SK-N-SH treated with all-trans-retinoic acid at 6 μM for 48 hours (cell line): ENCODE measurements around the gene ALG8.

ENCODE experiments used
- ATAC-seq: fragments of 200-7000 bp; cut with Tn5 transposase; 3 replicates; pipeline ENCODE4 v1.9.1; 2020; ENCODE audit warnings: mild to moderate bottlenecking, moderate library complexity
- ARNTL ChIP-seq: fragments of 450-650 bp; formaldehyde crosslinking; IDR thresholded peaks from 2 replicates; pipeline ENCODE4 v1.5.0; 2020; ENCODE audit warnings: low read depth, mild to moderate bottlenecking, moderate library complexity, borderline replicate concordance
- BACH2 ChIP-seq: fragments of 250-450 bp; sonication (Bioruptor Pico); IDR thresholded peaks from 2 replicates; pipeline ENCODE4 v1.9.0; 2021; ENCODE audit warnings: mild to moderate bottlenecking, borderline replicate concordance
- CSDC2 ChIP-seq: fragments of 250-450 bp; sonication (Bioruptor Pico); IDR thresholded peaks from 2 replicates; pipeline ENCODE4 v1.5.0; 2020; ENCODE audit warnings: mild to moderate bottlenecking, moderate library complexity
- CSRNP3 ChIP-seq: fragments of 250-450 bp; sonication (Bioruptor Pico); IDR thresholded peaks from 2 replicates; pipeline ENCODE4 v1.5.1; 2021; ENCODE audit warnings: mild to moderate bottlenecking, moderate library complexity
- ESRRG ChIP-seq: fragments of 250-450 bp; sonication (Bioruptor Pico); IDR thresholded peaks from 2 replicates; pipeline ENCODE4 v1.6.1; 2021; ENCODE audit warnings: mild to moderate bottlenecking
- ISL1 ChIP-seq: fragments of 250-450 bp; sonication (Bioruptor Pico); IDR thresholded peaks from 2 replicates; pipeline ENCODE4 v2.1.2; 2022; ENCODE audit warnings: mild to moderate bottlenecking, moderate library complexity
- OSR1 ChIP-seq: fragments of 250-450 bp; sonication (Bioruptor Pico); IDR thresholded peaks from 2 replicates; pipeline ENCODE4 v1.8.0; 2022; ENCODE audit warnings: moderate library complexity, mild to moderate bottlenecking, inconsistent platforms
- PATZ1 ChIP-seq: fragments of 250-450 bp; sonication (Bioruptor Pico); IDR thresholded peaks from 2 replicates; pipeline ENCODE4 v1.8.0; 2020; ENCODE audit warnings: mild to moderate bottlenecking, moderate library complexity, borderline replicate concordance
- PPARA ChIP-seq: fragments of 250-450 bp; sonication (Bioruptor Pico); IDR thresholded peaks from 2 replicates; pipeline ENCODE4 v1.5.0; 2020; ENCODE audit warnings: mild to moderate bottlenecking, borderline replicate concordance
- RARB ChIP-seq: fragments of 250-450 bp; sonication (Bioruptor Pico); IDR thresholded peaks from 2 replicates; pipeline ENCODE4 v1.8.0; 2021; ENCODE audit warnings: mild to moderate bottlenecking, moderate library complexity
- SNAI2 ChIP-seq: fragments of 250-450 bp; sonication (Bioruptor Pico); IDR thresholded peaks from 2 replicates; pipeline ENCODE4 v1.5.0; 2020; ENCODE audit warnings: mild to moderate bottlenecking, moderate library complexity
- TCF4 ChIP-seq: fragments of 250-450 bp; sonication (Bioruptor Pico); IDR thresholded peaks from 2 replicates; pipeline ENCODE4 v1.8.0; 2021; ENCODE audit warnings: mild to moderate bottlenecking, moderate library complexity, borderline replicate concordance
- TOX ChIP-seq: fragments of 250-450 bp; sonication (Bioruptor Pico); IDR thresholded peaks from 2 replicates; pipeline ENCODE4 v1.8.0; 2021; ENCODE audit warnings: mild to moderate bottlenecking, moderate library complexity, borderline replicate concordance
- ZC3H10 ChIP-seq: fragments of 250-450 bp; sonication (Bioruptor Pico); IDR thresholded peaks from 2 replicates; pipeline ENCODE4 v1.5.1; 2021; ENCODE audit warnings: mild to moderate bottlenecking, moderate library complexity
- ZFP3 ChIP-seq: fragments of 250-450 bp; sonication (Bioruptor Pico); IDR thresholded peaks from 2 replicates; pipeline ENCODE4 v1.5.0; 2020; ENCODE audit warnings: mild to moderate bottlenecking, moderate library complexity
- ZFP30 ChIP-seq: fragments of 450-650 bp; formaldehyde crosslinking; IDR thresholded peaks from 2 replicates; pipeline ENCODE4 v1.5.0; 2022; ENCODE audit warnings: mild to moderate bottlenecking, moderate library complexity
- ZNF565 ChIP-seq: fragments of 450-650 bp; formaldehyde crosslinking; conservative IDR thresholded peaks from 2 replicates; pipeline ENCODE4 v1.5.0; 2020; ENCODE audit warnings: low read depth, mild to moderate bottlenecking, moderate library complexity
- ZNF70 ChIP-seq: fragments of 450-650 bp; formaldehyde crosslinking; IDR thresholded peaks from 2 replicates; pipeline ENCODE4 v1.5.0; 2020; ENCODE audit warnings: mild to moderate bottlenecking, moderate library complexity
- TF ChIP-seq, protein P1 (sequence below): fragments of 250-450 bp; sonication (Bioruptor Pico); IDR thresholded peaks from 2 replicates; pipeline ENCODE4 v1.5.1; 2020; ENCODE audit warnings: low read depth, mild to moderate bottlenecking, moderate library complexity
- TF ChIP-seq, protein P2 (sequence below): fragments of 250-450 bp; sonication (Bioruptor Pico); IDR thresholded peaks from 2 replicates; pipeline ENCODE4 v1.5.0; 2020; ENCODE audit warnings: mild to moderate bottlenecking, moderate library complexity
- TF ChIP-seq, protein P3 (sequence below): fragments of 250-450 bp; sonication (Bioruptor Pico); IDR thresholded peaks from 2 replicates; pipeline ENCODE4 v1.8.0; 2021; ENCODE audit warnings: low read depth, mild to moderate bottlenecking, moderate library complexity, borderline replicate concordance

Gene ALG8

GRCh38 chr11:78179459-78180071, 40.1 kb upstream of the ALG8 start:
- ATAC-seq, result no peak
- TF ChIP-seq ARNTL (CRISPR knock-in tag) (no peak), PATZ1 (no peak), ISL1 (CRISPR knock-in tag) (no peak), TOX (CRISPR knock-in tag) (no peak), ZFP30 (CRISPR knock-in tag) (no peak), SNAI2 (CRISPR knock-in tag) (no peak), BACH2 (CRISPR knock-in tag) (no peak), OSR1 (no peak), RARB (no peak), CSDC2 (CRISPR knock-in tag) (no peak), TCF4 (no peak), PPARA (CRISPR knock-in tag) (no peak), ZC3H10 (CRISPR knock-in tag) (no peak), ZNF70 (CRISPR knock-in tag) (no peak), CSRNP3 (CRISPR knock-in tag) (no peak), ZNF565 (CRISPR knock-in tag) (no peak)
- TF ChIP-seq, protein P1, sequence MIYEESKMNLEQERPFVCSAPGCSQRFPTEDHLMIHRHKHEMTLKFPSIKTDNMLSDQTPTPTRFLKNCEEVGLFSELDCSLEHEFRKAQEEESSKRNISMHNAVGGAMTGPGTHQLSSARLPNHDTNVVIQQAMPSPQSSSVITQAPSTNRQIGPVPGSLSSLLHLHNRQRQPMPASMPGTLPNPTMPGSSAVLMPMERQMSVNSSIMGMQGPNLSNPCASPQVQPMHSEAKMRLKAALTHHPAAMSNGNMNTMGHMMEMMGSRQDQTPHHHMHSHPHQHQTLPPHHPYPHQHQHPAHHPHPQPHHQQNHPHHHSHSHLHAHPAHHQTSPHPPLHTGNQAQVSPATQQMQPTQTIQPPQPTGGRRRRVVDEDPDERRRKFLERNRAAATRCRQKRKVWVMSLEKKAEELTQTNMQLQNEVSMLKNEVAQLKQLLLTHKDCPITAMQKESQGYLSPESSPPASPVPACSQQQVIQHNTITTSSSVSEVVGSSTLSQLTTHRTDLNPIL (CRISPR knock-in tag), result no peak
- TF ChIP-seq, protein P2, sequence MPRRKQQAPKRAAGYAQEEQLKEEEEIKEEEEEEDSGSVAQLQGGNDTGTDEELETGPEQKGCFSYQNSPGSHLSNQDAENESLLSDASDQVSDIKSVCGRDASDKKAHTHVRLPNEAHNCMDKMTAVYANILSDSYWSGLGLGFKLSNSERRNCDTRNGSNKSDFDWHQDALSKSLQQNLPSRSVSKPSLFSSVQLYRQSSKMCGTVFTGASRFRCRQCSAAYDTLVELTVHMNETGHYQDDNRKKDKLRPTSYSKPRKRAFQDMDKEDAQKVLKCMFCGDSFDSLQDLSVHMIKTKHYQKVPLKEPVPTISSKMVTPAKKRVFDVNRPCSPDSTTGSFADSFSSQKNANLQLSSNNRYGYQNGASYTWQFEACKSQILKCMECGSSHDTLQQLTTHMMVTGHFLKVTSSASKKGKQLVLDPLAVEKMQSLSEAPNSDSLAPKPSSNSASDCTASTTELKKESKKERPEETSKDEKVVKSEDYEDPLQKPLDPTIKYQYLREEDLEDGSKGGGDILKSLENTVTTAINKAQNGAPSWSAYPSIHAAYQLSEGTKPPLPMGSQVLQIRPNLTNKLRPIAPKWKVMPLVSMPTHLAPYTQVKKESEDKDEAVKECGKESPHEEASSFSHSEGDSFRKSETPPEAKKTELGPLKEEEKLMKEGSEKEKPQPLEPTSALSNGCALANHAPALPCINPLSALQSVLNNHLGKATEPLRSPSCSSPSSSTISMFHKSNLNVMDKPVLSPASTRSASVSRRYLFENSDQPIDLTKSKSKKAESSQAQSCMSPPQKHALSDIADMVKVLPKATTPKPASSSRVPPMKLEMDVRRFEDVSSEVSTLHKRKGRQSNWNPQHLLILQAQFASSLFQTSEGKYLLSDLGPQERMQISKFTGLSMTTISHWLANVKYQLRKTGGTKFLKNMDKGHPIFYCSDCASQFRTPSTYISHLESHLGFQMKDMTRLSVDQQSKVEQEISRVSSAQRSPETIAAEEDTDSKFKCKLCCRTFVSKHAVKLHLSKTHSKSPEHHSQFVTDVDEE (CRISPR knock-in tag), result no peak

DNA sequence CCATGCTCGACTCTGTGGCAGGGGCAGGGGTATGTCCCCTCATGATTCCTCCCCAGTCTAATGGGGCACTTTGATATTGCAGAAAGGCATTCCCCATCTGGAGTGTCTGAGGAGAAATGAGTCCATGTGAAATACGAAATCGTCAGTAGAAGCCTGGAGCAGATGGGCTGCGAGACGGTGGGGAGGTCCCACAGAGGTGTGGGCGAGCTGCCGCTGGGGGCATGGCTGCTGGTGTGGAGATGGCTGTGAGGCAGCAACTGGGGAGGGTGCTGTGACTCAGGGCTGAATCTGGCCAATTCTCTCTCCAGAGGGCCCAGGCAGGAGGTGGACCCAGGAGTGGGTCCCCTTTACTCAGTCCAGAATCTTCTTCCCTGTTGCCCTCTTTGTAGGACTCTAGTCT, 37.8 kb upstream of the ALG8 start:
- ATAC-seq, result no peak
- TF ChIP-seq ARNTL (CRISPR knock-in tag), result no peak
- TF ChIP-seq, protein P2 (CRISPR knock-in tag), result no peak
- TF ChIP-seq, protein P1 (CRISPR knock-in tag), result no peak
- no peak for TF ChIP-seq SNAI2 (CRISPR knock-in tag)
- no peak for TF ChIP-seq PATZ1
- TF ChIP-seq TOX (CRISPR knock-in tag), result no peak
- no peak for TF ChIP-seq ZNF565 (CRISPR knock-in tag)
- TF ChIP-seq CSRNP3 (CRISPR knock-in tag), result no peak
- TF ChIP-seq RARB, result no peak
- no peak for TF ChIP-seq ZNF70 (CRISPR knock-in tag)
- TF ChIP-seq, protein P3, sequence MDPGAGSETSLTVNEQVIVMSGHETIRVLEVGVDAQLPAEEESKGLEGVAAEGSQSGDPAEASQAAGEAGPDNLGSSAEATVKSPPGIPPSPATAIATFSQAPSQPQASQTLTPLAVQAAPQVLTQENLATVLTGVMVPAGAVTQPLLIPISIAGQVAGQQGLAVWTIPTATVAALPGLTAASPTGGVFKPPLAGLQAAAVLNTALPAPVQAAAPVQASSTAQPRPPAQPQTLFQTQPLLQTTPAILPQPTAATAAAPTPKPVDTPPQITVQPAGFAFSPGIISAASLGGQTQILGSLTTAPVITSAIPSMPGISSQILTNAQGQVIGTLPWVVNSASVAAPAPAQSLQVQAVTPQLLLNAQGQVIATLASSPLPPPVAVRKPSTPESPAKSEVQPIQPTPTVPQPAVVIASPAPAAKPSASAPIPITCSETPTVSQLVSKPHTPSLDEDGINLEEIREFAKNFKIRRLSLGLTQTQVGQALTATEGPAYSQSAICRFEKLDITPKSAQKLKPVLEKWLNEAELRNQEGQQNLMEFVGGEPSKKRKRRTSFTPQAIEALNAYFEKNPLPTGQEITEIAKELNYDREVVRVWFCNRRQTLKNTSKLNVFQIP, result no peak
- TF ChIP-seq CSDC2 (CRISPR knock-in tag), result no peak
- TF ChIP-seq ESRRG (CRISPR knock-in tag), result no peak
- TF ChIP-seq ISL1 (CRISPR knock-in tag), result no peak
- TF ChIP-seq PPARA (CRISPR knock-in tag), result no peak
- no peak for TF ChIP-seq ZFP3
